ENCODE results near the gene NAB1. TPM values are rescaled to one million over a fixed set of nuclear protein-coding genes. Genes with fewer than 3 reads are reported as not detected.
A peak's percentile ranks its signal among the peaks of the same experiment; 100 is the strongest.

The NAB1 gene
- total RNA-seq, 1 donor from 2014 or later, result 25.4 TPM

GRCh38 chr2:190714958-190715357 lies 66.1 kb downstream of the NAB1 start:
- no peak overlapping the region for H3K4me3 ChIP-seq (ENCODE audit: low read depth, low read length)
- no peaks in the 10 kb centered on the region for H3K27me3 ChIP-seq (ENCODE audit: control insufficient read depth, insufficient read depth, low read length)
- DNase-seq (ENCODE audit: low read depth), result no peak
- H3K36me3 ChIP-seq (ENCODE audit: control insufficient read depth, insufficient read depth, low read length), result no peaks in the 10 kb centered on the region
- TF ChIP-seq CTCF (IDR thresholded peaks at IDR 0.05; ENCODE audit: insufficient read depth, low read length, poor library complexity, severe bottlenecking), result no peak

- no peaks in the 10 kb centered on the region for H3K36me3 ChIP-seq (ENCODE audit: control insufficient read depth, insufficient read depth, low read length)
- H3K27me3 ChIP-seq (ENCODE audit: control insufficient read depth, insufficient read depth, low read length), result no peaks in the 10 kb centered on the region
- H3K4me3 ChIP-seq (ENCODE audit: low read depth, low read length), result no peak overlapping the region
- DNase-seq (ENCODE audit: low read depth), result no peak
- TF ChIP-seq CTCF (IDR thresholded peaks at IDR 0.05; ENCODE audit: insufficient read depth, low read length, poor library complexity, severe bottlenecking), result no peak
Measured at GRCh38 chr2:190716176-190716807, 67.4 kb downstream of the NAB1 start.

- H3K36me3 ChIP-seq (ENCODE audit: control insufficient read depth, insufficient read depth, low read length), result no peaks in the 10 kb centered on the region
- TF ChIP-seq CTCF (IDR thresholded peaks at IDR 0.05; ENCODE audit: insufficient read depth, low read length, poor library complexity, severe bottlenecking), result no peak
- no peak for DNase-seq (ENCODE audit: low read depth)
Measured at GRCh38 chr2:190717306-190717705, 68.4 kb downstream of the NAB1 start.

GRCh38 chr2:190717764-190718651 lies 69.1 kb downstream of the NAB1 start:
- peak; percentile 23 for DNase-seq (ENCODE audit: low read depth)
- no peak overlapping the region for H3K4me3 ChIP-seq (ENCODE audit: low read depth, low read length)
- no peaks in the 10 kb centered on the region for H3K36me3 ChIP-seq (ENCODE audit: control insufficient read depth, insufficient read depth, low read length)
- no peak for TF ChIP-seq CTCF (IDR thresholded peaks at IDR 0.05; ENCODE audit: insufficient read depth, low read length, poor library complexity, severe bottlenecking)
- no peaks in the 10 kb centered on the region for H3K27me3 ChIP-seq (ENCODE audit: control insufficient read depth, insufficient read depth, low read length)

More at GRCh38 chr2:190717306-190717705, 68.4 kb downstream of the NAB1 start:
- Histone ChIP-seq H3K4me3 (ENCODE audit: low read depth, low read length) (no peak overlapping the region), H3K27me3 (ENCODE audit: control insufficient read depth, insufficient read depth, low read length) (no peaks in the 10 kb centered on the region)

GRCh38 chr2:190718652-190719526 lies 70.0 kb downstream of the NAB1 start:
- Histone ChIP-seq H3K27me3 (ENCODE audit: control insufficient read depth, insufficient read depth, low read length) (no peaks in the 10 kb centered on the region), H3K36me3 (ENCODE audit: control insufficient read depth, insufficient read depth, low read length) (no peaks in the 10 kb centered on the region), H3K4me3 (ENCODE audit: low read depth, low read length) (no peak overlapping the region)
- no peak for TF ChIP-seq CTCF (IDR thresholded peaks at IDR 0.05; ENCODE audit: insufficient read depth, low read length, poor library complexity, severe bottlenecking)
- DNase-seq (ENCODE audit: low read depth), result peak; percentile 91

Measured in kidney epithelial cell (primary cell).